ENCODE measurements around the gene NTF3.

NTF3 gene

GRCh38 chr12:5520037-5520436, 88.1 kb downstream of the NTF3 start:
- H3K27ac ChIP-seq, result no peak overlapping the region
- TF ChIP-seq ZFX (IDR thresholded peaks at IDR 0.05; ENCODE audit: borderline replicate concordance), result no peak
- no peak for TF ChIP-seq CTCF (IDR thresholded peaks at IDR 0.05)

- no peak overlapping the region for H3K27ac ChIP-seq
- TF ChIP-seq CTCF (IDR thresholded peaks at IDR 0.05), result no peak
Observed at GRCh38 chr12:5520831-5521230, 88.9 kb downstream of the NTF3 start.

GRCh38 chr12:5521456-5522325, 89.8 kb downstream of the NTF3 start:
- TF ChIP-seq CTCF (IDR thresholded peaks at IDR 0.05) (no peak), ZFX (IDR thresholded peaks at IDR 0.05; ENCODE audit: borderline replicate concordance) (no peak)
- H3K27ac ChIP-seq, result no peak overlapping the region

- TF ChIP-seq CTCF (IDR thresholded peaks at IDR 0.05), result no peak
- TF ChIP-seq ZFX (IDR thresholded peaks at IDR 0.05; ENCODE audit: borderline replicate concordance), result no peak
- H3K27ac ChIP-seq, result no peak overlapping the region
Observed at GRCh38 chr12:5522432-5523335, 90.8 kb downstream of the NTF3 start.

- TF ChIP-seq CTCF (IDR thresholded peaks at IDR 0.05), result no peak
- no peak for TF ChIP-seq ZFX (IDR thresholded peaks at IDR 0.05; ENCODE audit: borderline replicate concordance)
- no peak overlapping the region for H3K27ac ChIP-seq
Observed at GRCh38 chr12:5523396-5524115, 91.6 kb downstream of the NTF3 start.

GRCh38 chr12:5524116-5524768, 92.3 kb downstream of the NTF3 start:
- no peak for TF ChIP-seq CTCF (IDR thresholded peaks at IDR 0.05)
- TF ChIP-seq ZFX (IDR thresholded peaks at IDR 0.05; ENCODE audit: borderline replicate concordance), result no peak
- no peak overlapping the region for H3K27ac ChIP-seq

Data from 22Rv1 (cell line).